ENCODE results near the gene EXOC3L1.

The EXOC3L1 gene

GRCh38 chr16:67207249-67208091 lies 17.5 kb upstream of the EXOC3L1 start:
- no peak overlapping the region for H3K4me3 ChIP-seq (ENCODE audit: control insufficient read depth, low read depth, low read length)
- DNase-seq (ENCODE audit: low read depth): no peak
- no peak for TF ChIP-seq CTCF (IDR thresholded peaks at IDR 0.05; ENCODE audit: control insufficient read depth, insufficient read depth, low read depth, low read length, missing control alignments)

GRCh38 chr16:67206838-67207248 lies 16.9 kb upstream of the EXOC3L1 start:
- DNase-seq (ENCODE audit: low read depth): no peak
- no peak overlapping the region for H3K4me3 ChIP-seq (ENCODE audit: control insufficient read depth, low read depth, low read length)
- no peak for TF ChIP-seq CTCF (IDR thresholded peaks at IDR 0.05; ENCODE audit: control insufficient read depth, insufficient read depth, low read depth, low read length, missing control alignments)

GRCh38 chr16:67206129-67206837 lies 16.3 kb upstream of the EXOC3L1 start:
- TF ChIP-seq CTCF (IDR thresholded peaks at IDR 0.05; ENCODE audit: control insufficient read depth, insufficient read depth, low read depth, low read length, missing control alignments): no peak
- DNase-seq (ENCODE audit: low read depth): no peak
- H3K4me3 ChIP-seq (ENCODE audit: control insufficient read depth, low read depth, low read length): no peak overlapping the region

- TF ChIP-seq CTCF (IDR thresholded peaks at IDR 0.05; ENCODE audit: control insufficient read depth, insufficient read depth, low read depth, low read length, missing control alignments): no peak
- H3K4me3 ChIP-seq (ENCODE audit: control insufficient read depth, low read depth, low read length): no peak overlapping the region
- no peak for DNase-seq (ENCODE audit: low read depth)
Measured at GRCh38 chr16:67204076-67204475, 14.1 kb upstream of the EXOC3L1 start.

- TF ChIP-seq CTCF (IDR thresholded peaks at IDR 0.05; ENCODE audit: control insufficient read depth, insufficient read depth, low read depth, low read length, missing control alignments): no peak
- H3K4me3 ChIP-seq (ENCODE audit: control insufficient read depth, low read depth, low read length): no peak overlapping the region
- DNase-seq (ENCODE audit: low read depth): no peak
Measured at GRCh38 chr16:67202956-67203493, 13.1 kb upstream of the EXOC3L1 start.

- TF ChIP-seq CTCF (IDR thresholded peaks at IDR 0.05; ENCODE audit: control insufficient read depth, insufficient read depth, low read depth, low read length, missing control alignments): no peak
- DNase-seq (ENCODE audit: low read depth): no peak
- H3K4me3 ChIP-seq (ENCODE audit: control insufficient read depth, low read depth, low read length): no peak overlapping the region
Measured at GRCh38 chr16:67202426-67202825, 12.5 kb upstream of the EXOC3L1 start.

Measured in AG09309 (cell line).